ENCODE data around the gene CATSPER4.
"Not testable (repeated sequence)": the region's sequence is repeated elsewhere in the genome, so short reads cannot be mapped to it uniquely, and the experiment has no call there.

CATSPER4 gene

GRCh38 chr1:26225033-26225831 lies 34.8 kb downstream of the CATSPER4 start:
- DNase-seq (ENCODE audit: low read depth), result peak; percentile 38
- peak overlapping the region; percentile 56 for H3K4me3 ChIP-seq (ENCODE audit: low read depth, low read length)
- TF ChIP-seq, protein P1, sequence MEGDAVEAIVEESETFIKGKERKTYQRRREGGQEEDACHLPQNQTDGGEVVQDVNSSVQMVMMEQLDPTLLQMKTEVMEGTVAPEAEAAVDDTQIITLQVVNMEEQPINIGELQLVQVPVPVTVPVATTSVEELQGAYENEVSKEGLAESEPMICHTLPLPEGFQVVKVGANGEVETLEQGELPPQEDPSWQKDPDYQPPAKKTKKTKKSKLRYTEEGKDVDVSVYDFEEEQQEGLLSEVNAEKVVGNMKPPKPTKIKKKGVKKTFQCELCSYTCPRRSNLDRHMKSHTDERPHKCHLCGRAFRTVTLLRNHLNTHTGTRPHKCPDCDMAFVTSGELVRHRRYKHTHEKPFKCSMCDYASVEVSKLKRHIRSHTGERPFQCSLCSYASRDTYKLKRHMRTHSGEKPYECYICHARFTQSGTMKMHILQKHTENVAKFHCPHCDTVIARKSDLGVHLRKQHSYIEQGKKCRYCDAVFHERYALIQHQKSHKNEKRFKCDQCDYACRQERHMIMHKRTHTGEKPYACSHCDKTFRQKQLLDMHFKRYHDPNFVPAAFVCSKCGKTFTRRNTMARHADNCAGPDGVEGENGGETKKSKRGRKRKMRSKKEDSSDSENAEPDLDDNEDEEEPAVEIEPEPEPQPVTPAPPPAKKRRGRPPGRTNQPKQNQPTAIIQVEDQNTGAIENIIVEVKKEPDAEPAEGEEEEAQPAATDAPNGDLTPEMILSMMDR (conservative IDR thresholded peaks at IDR 0.05; ENCODE audit: low read depth, low read length), result no peak

- not testable (repeated sequence) for H3K4me3 ChIP-seq (ENCODE audit: low read depth, low read length); DNase-seq (ENCODE audit: low read depth)
Measured at GRCh38 chr1:26230682-26231081, 40.3 kb downstream of the CATSPER4 start.

- TF ChIP-seq, protein P1 (conservative IDR thresholded peaks at IDR 0.05; ENCODE audit: low read depth, low read length), result peak; percentile 89
- DNase-seq (ENCODE audit: low read depth), result peak; percentile 98
- peak within 1 kb of the TSS; percentile 99 for H3K4me3 ChIP-seq (ENCODE audit: low read depth, low read length)
Measured at GRCh38 chr1:26233903-26234643, 43.7 kb downstream of the CATSPER4 start, which contains the start of gene CEP85. Gene CEP85, plus strand, starts transcription at chr1:26234200. Its CDS starts 5,584 bp downstream, at chr1:26239784.

DNA sequence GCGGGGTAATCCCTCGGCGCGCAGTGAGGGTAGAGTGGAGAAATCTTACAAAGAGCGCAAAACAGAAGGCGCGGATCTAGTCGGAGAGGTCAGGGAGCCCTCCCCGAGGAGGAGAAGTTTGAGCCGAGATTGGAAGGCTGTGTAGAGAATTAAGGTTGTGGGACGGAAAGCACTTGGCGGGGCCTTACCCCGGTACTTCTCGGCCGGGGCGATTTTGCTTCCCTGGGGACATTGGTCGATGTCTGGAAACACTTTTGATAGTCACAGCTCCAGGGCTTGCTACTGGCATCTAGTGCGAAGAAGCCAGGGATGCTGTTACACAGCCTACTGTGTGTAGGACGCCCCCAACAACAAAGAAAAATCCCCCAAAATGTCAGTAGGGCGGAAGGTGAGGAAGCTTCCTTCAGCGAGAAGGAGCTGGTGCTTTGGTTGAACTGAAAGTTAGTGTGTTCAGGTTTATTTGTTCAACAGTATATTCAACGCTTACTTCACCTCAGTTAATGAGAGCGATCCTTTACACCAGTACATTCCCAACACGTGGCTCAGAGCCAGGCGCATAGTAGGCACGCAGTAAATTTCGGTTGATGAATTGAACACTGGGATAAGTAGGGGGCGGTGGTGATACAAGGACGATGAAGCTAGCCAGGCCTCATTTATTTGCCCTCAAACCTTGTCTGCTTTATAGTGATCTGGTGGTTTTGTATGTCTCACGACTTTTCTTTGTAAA lies 44.4 kb downstream of the CATSPER4 start:
- H3K4me3 ChIP-seq (ENCODE audit: low read depth, low read length), result peak overlapping the region; percentile 99
- TF ChIP-seq, protein P1 (conservative IDR thresholded peaks at IDR 0.05; ENCODE audit: low read depth, low read length), result peak; percentile 29
- peak; percentile 34 for DNase-seq (ENCODE audit: low read depth)

- TF ChIP-seq, protein P1 (conservative IDR thresholded peaks at IDR 0.05; ENCODE audit: low read depth, low read length), result no peak
- peak; percentile 67 for DNase-seq (ENCODE audit: low read depth)
- H3K4me3 ChIP-seq (ENCODE audit: low read depth, low read length), result no peak overlapping the region
Measured at GRCh38 chr1:26237230-26237966, 47.0 kb downstream of the CATSPER4 start.

DNA sequence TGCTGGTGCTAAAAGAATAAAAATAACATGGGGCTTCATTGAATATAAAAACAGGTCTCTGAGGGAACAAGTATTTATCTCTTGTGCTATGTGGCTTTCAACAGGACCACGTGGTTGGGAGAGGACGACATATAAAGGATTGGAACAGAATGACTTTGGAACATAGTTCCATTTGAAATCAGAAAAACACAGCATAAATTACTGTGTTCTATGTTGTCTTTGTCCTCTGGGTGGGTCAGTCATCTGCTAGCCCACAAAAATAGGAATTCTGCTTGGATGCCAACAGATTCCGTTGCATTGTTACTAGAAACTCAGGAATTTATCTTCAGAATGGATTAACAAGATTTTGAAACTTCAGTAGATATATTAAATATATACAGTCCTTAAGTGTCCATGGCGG lies 49.5 kb downstream of the CATSPER4 start:
- H3K4me3 ChIP-seq (ENCODE audit: low read depth, low read length), result no peak overlapping the region
- TF ChIP-seq, protein P1 (conservative IDR thresholded peaks at IDR 0.05; ENCODE audit: low read depth, low read length), result no peak
- peak; percentile 51 for DNase-seq (ENCODE audit: low read depth)
